Kidney (tissue), 14 donors: Measurements from ENCODE around the gene GDF10. TPM values are rescaled to one million over a fixed set of nuclear protein-coding genes. Genes with fewer than 3 reads are reported as not detected.

Source experiments
- DNase-seq, 5 donors: peaks; one replicate each; pipeline ENCODE4 v3.0.0-alpha.2; 2013 to 2020
- FAIRE-seq: peaks from 2 replicates; lab custom pipeline; 2012; peaks lifted over from hg19 to GRCh38; lab: Jason Lieb, UNC
- H3K27ac ChIP-seq, 2 donors: one replicate each; pipeline ENCODE4 v1.7.0; 2013; ENCODE audit warnings: low read depth in 2 of 2, low read length in 2 of 2, inconsistent platforms in 1 of 2
- H3K27me3 ChIP-seq: one replicate; pipeline ENCODE4 v1.7.1; 2013; ENCODE audit warnings: low read length, inconsistent platforms; ENCODE audit not compliant: control insufficient read depth, insufficient read depth
- H3K36me3 ChIP-seq, 3 donors: one replicate each; pipeline versions ENCODE4 v1.7.0 to v1.7.1; 2013; ENCODE audit warnings: low read length in 3 of 3, control low read depth in 1 of 3, inconsistent platforms in 1 of 3; ENCODE audit not compliant: insufficient read depth in 3 of 3, control insufficient read depth in 2 of 3
- H3K4me1 ChIP-seq, 3 donors: one replicate each; pipeline versions ENCODE4 v1.7.0 to v1.7.1; 2013; ENCODE audit warnings: low read length in 3 of 3, inconsistent platforms in 1 of 3, low read depth in 1 of 3; ENCODE audit not compliant: control insufficient read depth in 2 of 3, insufficient read depth in 2 of 3
- H3K4me3 ChIP-seq, 3 donors: one replicate each; pipeline versions ENCODE4 v1.7.0 to v1.8.1; 2013; ENCODE audit warnings: low read length in 3 of 3, control low read depth in 1 of 3, inconsistent platforms in 1 of 3
- H3K9ac ChIP-seq, 3 donors: one replicate each; pipeline versions ENCODE4 v1.7.0 to v1.7.1; 2013; ENCODE audit warnings: low read length in 3 of 3, control low read depth in 1 of 3, inconsistent platforms in 1 of 3
- H3K9me3 ChIP-seq, 3 donors: one replicate each; pipeline versions ENCODE4 v1.7.0 to v1.7.1; 2013; ENCODE audit warnings: low read length in 3 of 3, control low read depth in 1 of 3, inconsistent platforms in 1 of 3; ENCODE audit not compliant: control insufficient read depth in 2 of 3, insufficient read depth in 1 of 3
- CTCF ChIP-seq: IDR thresholded peaks from 3 replicates; pipeline ENCODE4 v1.5.1; 2012; ENCODE audit warnings: mild to moderate bottlenecking, moderate library complexity, borderline replicate concordance; ENCODE audit not compliant: insufficient read depth; ENCODE audit errors: extremely low read depth
- intact Hi-C: fragments of 100-400 bp; cut with DNase I; formaldehyde crosslinking; loops from one replicate; pipeline ENCODE4 v1.11.1; 2022
- polyA plus RNA-seq: library from polyadenylated mRNA; stranded (reverse); fragments of 350-450 nt; fragmentation: Illumina TruSeq; extraction: RNeasy Lipid Tissue Mini Kit (QIAGEN cat#74804); gene quantifications from one replicate; pipeline ENCODE4 v1.2.3, GENCODE V29; 2014; ENCODE audit warnings: low read depth, low replicate concordance; ENCODE audit not compliant: insufficient read depth
- total RNA-seq: library from RNA; stranded (reverse); fragmentation: NEBNext Ultra II Directional; extraction: Animal tissue kit (Norgen Biotek cat#: 25700); gene quantifications from one replicate; pipeline ENCODE4 v1.2.1, GENCODE V29; 2021
- donor health status: control.
- donor health status: control.
- donor health status: control.
- donor health status: control.
- donor health status: control.
- donor health status: DM: yes; HTN: yes; CAD: no.
- donor health status: Normal renal cell carcinoma (clear cell type).

GDF10 gene
- total and polyA plus RNA-seq, 2 donors from 2014 or later: 1.1 TPM; not detected in 1

GRCh38 chr10:47276576-47277351 is 23.2 kb upstream of the GDF10 start:
- Histone ChIP-seq H3K27me3 (no peaks in the 10 kb centered on the region), H3K27ac (no peak overlapping the region), H3K4me3 (no peak overlapping the region), H3K9ac (no peak overlapping the region), H3K9me3 (no peaks in the 10 kb centered on the region), H3K36me3 (no peaks in the 10 kb centered on the region), H3K4me1 (no peaks in the 10 kb centered on the region)
- DNase-seq (no peak), FAIRE-seq (no peak)
- no peak for TF ChIP-seq CTCF
- intact Hi-C loops: no loop called here

- Histone ChIP-seq H3K36me3 (no peaks in the 10 kb centered on the region), H3K9ac (no peak overlapping the region), H3K27me3 (no peaks in the 10 kb centered on the region), H3K4me3 (no peak overlapping the region), H3K4me1 (no peaks in the 10 kb centered on the region), H3K9me3 (no peaks in the 10 kb centered on the region), H3K27ac (no peak overlapping the region)
- no peak for FAIRE-seq
- DNase-seq: no peak
- TF ChIP-seq CTCF: no peak
- intact Hi-C loops: no loop called here
Observed at GRCh38 chr10:47277352-47278151, 22.4 kb upstream of the GDF10 start.

- H3K27me3 ChIP-seq: no peaks in the 10 kb centered on the region
- no peaks in the 10 kb centered on the region for H3K9me3 ChIP-seq
- FAIRE-seq (no peak), DNase-seq (no peak)
- no peak for TF ChIP-seq CTCF
- no peak overlapping the region for H3K4me3 ChIP-seq
- intact Hi-C loops: no loop called here
- H3K36me3 ChIP-seq: no peaks in the 10 kb centered on the region
- no peak overlapping the region for H3K9ac ChIP-seq
- H3K27ac ChIP-seq: no peak overlapping the region
- no peaks in the 10 kb centered on the region for H3K4me1 ChIP-seq
Observed at GRCh38 chr10:47278152-47278473, 21.9 kb upstream of the GDF10 start.
